Panc1 (cell line): Measurements from ENCODE around the gene PAX5. TPM values are rescaled to one million over a fixed set of nuclear protein-coding genes. Genes with fewer than 3 reads are reported as not detected.
A peak's percentile ranks its signal among the peaks of the same experiment; 100 is the strongest.

Experiments
- ATAC-seq: fragments of 200-7000 bp; cut with Tn5 transposase; 2 replicates; pipeline ENCODE4 v1.9.1; 2020; ENCODE audit warnings: mild to moderate bottlenecking, moderate library complexity
- BruUV-seq: library from RNA; stranded (reverse); fragments of 400-500 nt; replicated peaks from 2 replicates; lab custom pipeline; 2021; lab: Mats Ljungman, UMichigan
- CTCF ChIA-PET: fragments of 300-600 bp; sonication (Branson Sonifier 250); formaldehyde crosslinking; loops from one replicate; lab custom pipeline; 2022; ENCODE audit warnings: antibody characterized with exemption; lab: Charles Lee
- POLR2A ChIA-PET: fragments of 300-600 bp; sonication (Branson Sonifier 250); formaldehyde crosslinking; loops from one replicate; lab custom pipeline; 2022; ENCODE audit warnings: antibody characterized with exemption; lab: Charles Lee
- DNase-seq: peaks from one replicate; pipeline ENCODE4 v3.0.0-alpha.2; 2010; ENCODE audit warnings: low read depth, low spot score
- H3K27ac ChIP-seq: 2 replicates; pipeline ENCODE4 v1.5.1; 2011; ENCODE audit warnings: mild to moderate bottlenecking, low read length, inconsistent platforms
- H3K27me3 ChIP-seq: fragments of 200-500 bp; sonication (Bioruptor generic); 2 replicates; pipeline ENCODE4 v1.6.0; 2014; ENCODE audit warnings: low read length, inconsistent platforms; ENCODE audit not compliant: control insufficient read depth, insufficient read depth
- H3K36me3 ChIP-seq: fragments of 200-500 bp; sonication (Bioruptor generic); 2 replicates; pipeline ENCODE4 v1.5.1; 2014; ENCODE audit warnings: inconsistent platforms, mild to moderate bottlenecking, low read length, moderate library complexity; ENCODE audit not compliant: control insufficient read depth, insufficient read depth
- H3K4me1 ChIP-seq: 2 replicates; pipeline ENCODE4 v1.5.1; 2011; ENCODE audit warnings: inconsistent platforms, mild to moderate bottlenecking, low read length, moderate library complexity; ENCODE audit not compliant: control insufficient read depth, insufficient read depth
- H3K4me3 ChIP-seq, 2 experiments: 2 replicates each; pipeline ENCODE4 v1.5.1; 2011 to 2012; ENCODE audit warnings: low read depth in 2 of 2, low read length in 2 of 2, mild to moderate bottlenecking in 2 of 2, inconsistent platforms in 1 of 2, moderate library complexity in 1 of 2
- H3K9me3 ChIP-seq: fragments of 200-500 bp; sonication (Bioruptor generic); 2 replicates; pipeline ENCODE4 v1.5.1; 2014; ENCODE audit warnings: low read depth, mild to moderate bottlenecking, inconsistent platforms, low read length, moderate library complexity; ENCODE audit not compliant: control insufficient read depth, insufficient read depth
- POLR2AphosphoS5 ChIP-seq: IDR thresholded peaks from 2 replicates; pipeline ENCODE4 v1.6.1; 2012; ENCODE audit warnings: mild to moderate bottlenecking, low read depth, low read length, moderate library complexity
- SIN3A ChIP-seq: IDR thresholded peaks from 2 replicates; pipeline ENCODE4 v1.6.1; 2012; ENCODE audit warnings: low read depth, mild to moderate bottlenecking, low read length, moderate library complexity, borderline replicate concordance; ENCODE audit not compliant: insufficient read depth
- TCF7L2 ChIP-seq: IDR thresholded peaks from 2 replicates; pipeline ENCODE4 v1.6.1; 2011; ENCODE audit warnings: mild to moderate bottlenecking, low read depth, low read length, inconsistent platforms
- in situ Hi-C: cut with HindIII; loops from 2 replicates; pipeline ENCODE4 v1.10.0; 2016; ENCODE audit warnings: low sequenced_read_pairs, low pct_unique_long_range_greater_than_20kb
- intact Hi-C: fragments of 100-400 bp; cut with micrococcal nuclease; formaldehyde crosslinking; loops from one replicate; pipeline ENCODE4 v1.10.0; 2022; ENCODE audit not compliant: unreplicated experiment
- total RNA-seq: library from RNA; stranded (reverse); gene quantifications from one replicate; pipeline ENCODE4 v1.2.1, GENCODE V29; 2021; ENCODE audit not compliant: unreplicated experiment
- TF ChIP-seq, protein P1 (sequence below), 2 experiments: IDR thresholded peaks; 2 replicates each; pipeline ENCODE4 v1.6.1; 2011 to 2012; ENCODE audit warnings: low read depth in 2 of 2, control low read depth in 1 of 2, low read length in 1 of 2, mild to moderate bottlenecking in 1 of 2, moderate library complexity in 1 of 2; ENCODE audit not compliant: insufficient read depth in 1 of 2
- TF ChIP-seq, protein P2 (sequence below): fragments of 450-650 bp; IDR thresholded peaks from 2 replicates; pipeline ENCODE4 v1.5.1; 2017; ENCODE audit warnings: mild to moderate bottlenecking

PAX5 gene
- total RNA-seq, 1 experiment from 2014 or later: 0.39 TPM

DNA sequence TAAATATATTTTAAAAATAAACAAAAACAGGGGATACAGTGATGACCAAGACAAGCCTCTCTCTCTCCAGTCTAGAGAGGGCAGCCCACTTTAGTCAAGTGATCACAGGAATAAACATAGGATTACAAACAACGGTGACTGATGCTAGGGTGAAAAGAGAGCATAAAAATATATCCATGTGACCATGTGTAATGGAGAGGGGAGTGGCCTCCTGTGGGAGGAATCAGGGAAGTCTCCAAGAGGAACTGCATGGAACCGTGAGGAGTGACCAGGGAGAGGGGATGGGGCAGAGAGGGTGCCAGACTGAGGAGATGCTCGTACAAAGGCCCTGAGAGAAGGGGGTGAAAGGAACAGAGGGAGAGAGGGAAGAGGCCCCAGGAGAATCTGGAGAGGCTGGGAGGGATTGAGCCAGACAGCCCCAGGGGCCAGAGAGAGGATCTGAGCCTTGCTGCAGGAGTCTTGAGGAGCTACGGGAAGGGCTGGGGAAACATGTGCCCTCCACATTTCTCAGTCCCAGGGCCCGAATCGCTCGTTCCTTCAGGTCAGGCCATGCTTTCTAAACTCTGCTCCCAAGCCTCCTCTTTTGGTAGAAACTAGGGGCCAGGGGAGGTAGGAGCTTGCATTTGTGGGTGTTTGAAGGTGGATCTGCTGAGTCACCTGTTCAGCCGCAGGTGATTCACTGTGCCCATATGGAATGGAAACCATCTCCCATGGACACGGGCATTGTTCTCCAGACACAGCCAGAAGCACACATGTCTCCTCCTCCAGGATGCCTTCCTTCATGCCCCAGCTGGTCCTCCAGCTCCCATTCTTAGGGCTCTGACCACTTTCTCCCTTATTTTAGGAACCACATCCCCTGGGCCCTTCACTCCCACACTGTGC lies 63.8 kb downstream of the PAX5 start:
- ATAC-seq (peak; percentile 49; the same call in 1 of the 2 replicates), DNase-seq (peak; percentile 46)
- Histone ChIP-seq H3K4me3 (no peak overlapping the region), H3K4me1 (no peaks in the 10 kb centered on the region), H3K27me3 (no peaks in the 10 kb centered on the region), H3K36me3 (no peaks in the 10 kb centered on the region), H3K9me3 (no peaks in the 10 kb centered on the region), H3K27ac (no peak overlapping the region)
- TF ChIP-seq, protein P1, sequence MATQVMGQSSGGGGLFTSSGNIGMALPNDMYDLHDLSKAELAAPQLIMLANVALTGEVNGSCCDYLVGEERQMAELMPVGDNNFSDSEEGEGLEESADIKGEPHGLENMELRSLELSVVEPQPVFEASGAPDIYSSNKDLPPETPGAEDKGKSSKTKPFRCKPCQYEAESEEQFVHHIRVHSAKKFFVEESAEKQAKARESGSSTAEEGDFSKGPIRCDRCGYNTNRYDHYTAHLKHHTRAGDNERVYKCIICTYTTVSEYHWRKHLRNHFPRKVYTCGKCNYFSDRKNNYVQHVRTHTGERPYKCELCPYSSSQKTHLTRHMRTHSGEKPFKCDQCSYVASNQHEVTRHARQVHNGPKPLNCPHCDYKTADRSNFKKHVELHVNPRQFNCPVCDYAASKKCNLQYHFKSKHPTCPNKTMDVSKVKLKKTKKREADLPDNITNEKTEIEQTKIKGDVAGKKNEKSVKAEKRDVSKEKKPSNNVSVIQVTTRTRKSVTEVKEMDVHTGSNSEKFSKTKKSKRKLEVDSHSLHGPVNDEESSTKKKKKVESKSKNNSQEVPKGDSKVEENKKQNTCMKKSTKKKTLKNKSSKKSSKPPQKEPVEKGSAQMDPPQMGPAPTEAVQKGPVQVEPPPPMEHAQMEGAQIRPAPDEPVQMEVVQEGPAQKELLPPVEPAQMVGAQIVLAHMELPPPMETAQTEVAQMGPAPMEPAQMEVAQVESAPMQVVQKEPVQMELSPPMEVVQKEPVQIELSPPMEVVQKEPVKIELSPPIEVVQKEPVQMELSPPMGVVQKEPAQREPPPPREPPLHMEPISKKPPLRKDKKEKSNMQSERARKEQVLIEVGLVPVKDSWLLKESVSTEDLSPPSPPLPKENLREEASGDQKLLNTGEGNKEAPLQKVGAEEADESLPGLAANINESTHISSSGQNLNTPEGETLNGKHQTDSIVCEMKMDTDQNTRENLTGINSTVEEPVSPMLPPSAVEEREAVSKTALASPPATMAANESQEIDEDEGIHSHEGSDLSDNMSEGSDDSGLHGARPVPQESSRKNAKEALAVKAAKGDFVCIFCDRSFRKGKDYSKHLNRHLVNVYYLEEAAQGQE (IDR thresholded peaks at IDR 0.05; ENCODE audit: insufficient read depth in 1 of 2, low read depth in 2 of 2, low read length in 1 of 2): no peak
- TF ChIP-seq, protein P2, sequence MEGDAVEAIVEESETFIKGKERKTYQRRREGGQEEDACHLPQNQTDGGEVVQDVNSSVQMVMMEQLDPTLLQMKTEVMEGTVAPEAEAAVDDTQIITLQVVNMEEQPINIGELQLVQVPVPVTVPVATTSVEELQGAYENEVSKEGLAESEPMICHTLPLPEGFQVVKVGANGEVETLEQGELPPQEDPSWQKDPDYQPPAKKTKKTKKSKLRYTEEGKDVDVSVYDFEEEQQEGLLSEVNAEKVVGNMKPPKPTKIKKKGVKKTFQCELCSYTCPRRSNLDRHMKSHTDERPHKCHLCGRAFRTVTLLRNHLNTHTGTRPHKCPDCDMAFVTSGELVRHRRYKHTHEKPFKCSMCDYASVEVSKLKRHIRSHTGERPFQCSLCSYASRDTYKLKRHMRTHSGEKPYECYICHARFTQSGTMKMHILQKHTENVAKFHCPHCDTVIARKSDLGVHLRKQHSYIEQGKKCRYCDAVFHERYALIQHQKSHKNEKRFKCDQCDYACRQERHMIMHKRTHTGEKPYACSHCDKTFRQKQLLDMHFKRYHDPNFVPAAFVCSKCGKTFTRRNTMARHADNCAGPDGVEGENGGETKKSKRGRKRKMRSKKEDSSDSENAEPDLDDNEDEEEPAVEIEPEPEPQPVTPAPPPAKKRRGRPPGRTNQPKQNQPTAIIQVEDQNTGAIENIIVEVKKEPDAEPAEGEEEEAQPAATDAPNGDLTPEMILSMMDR: no peak
- TF ChIP-seq TCF7L2: no peak
- CTCF ChIA-PET: interaction anchor here (0.7 kb wide), 1 partner anchor 97 kb away, joined by 3 read pairs; no protein-coding TSS in a partner anchor
- intact Hi-C loops: no loop called here
- in situ Hi-C loops: no loop called here
- no TSS peak for BruUV-seq
- POLR2A ChIA-PET: no interaction called here

DNA sequence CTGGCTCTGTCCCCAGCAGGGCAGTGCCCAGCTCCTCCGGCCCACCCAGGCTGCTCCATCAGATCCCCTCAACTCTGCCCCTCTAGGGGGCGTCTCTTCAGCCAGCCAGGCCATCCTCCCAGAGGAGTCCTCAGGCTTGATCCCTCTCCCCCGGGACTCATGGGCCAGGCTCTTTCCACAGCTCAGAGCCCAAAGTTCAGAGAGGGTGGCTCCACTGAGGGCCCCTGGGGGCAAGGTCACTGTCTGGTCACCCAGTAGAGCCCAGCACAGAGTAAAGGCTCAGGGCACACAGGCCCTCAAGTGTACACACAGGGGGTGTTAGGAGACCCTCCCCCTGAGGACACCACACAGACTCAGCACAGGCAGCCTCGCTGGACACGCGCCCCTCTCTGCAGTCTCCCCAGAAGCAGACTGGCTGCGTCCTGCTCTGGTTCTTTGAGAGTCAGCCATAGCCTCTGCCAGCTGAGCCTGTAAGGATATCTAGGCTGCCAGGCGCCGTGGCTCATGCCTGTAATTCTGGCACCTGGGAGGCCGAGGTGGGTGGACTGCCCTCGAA lies 64.8 kb downstream of the PAX5 start:
- POLR2A ChIA-PET: no interaction called here
- Histone ChIP-seq H3K36me3 (no peaks in the 10 kb centered on the region), H3K4me1 (no peaks in the 10 kb centered on the region), H3K27me3 (no peaks in the 10 kb centered on the region), H3K4me3 (no peak overlapping the region), H3K27ac (no peak overlapping the region), H3K9me3 (no peaks in the 10 kb centered on the region)
- TF ChIP-seq, protein P2: no peak
- no peak for TF ChIP-seq TCF7L2
- no peak for TF ChIP-seq POLR2AphosphoS5
- TF ChIP-seq, protein P1 (IDR thresholded peaks at IDR 0.05; ENCODE audit: insufficient read depth in 1 of 2, low read depth in 2 of 2, low read length in 1 of 2): no peak
- TF ChIP-seq SIN3A: no peak
- in situ Hi-C loops: no loop called here
- intact Hi-C loops: no loop called here
- DNase-seq: no peak
- CTCF ChIA-PET: no interaction called here
- ATAC-seq: peak; percentile 8
- BruUV-seq: no TSS peak
